GM23338 (cell line): ENCODE measurements around the gene SVIL. TPM values are rescaled to one million over a fixed set of nuclear protein-coding genes. Genes with fewer than 3 reads are reported as not detected.
"Not testable (repeated sequence)": the region's sequence is repeated elsewhere in the genome, so short reads cannot be mapped to it uniquely, and the experiment has no call there.

Experiments
- ATAC-seq: fragments of 200-7000 bp; cut with Tn5 transposase; 3 replicates; pipeline ENCODE4 v1.9.1; 2020
- DNase-seq: peaks from one replicate; pipeline ENCODE4 v3.0.0-alpha.2; 2015; ENCODE audit warnings: low spot score
- H2AFZ ChIP-seq: fragments of 200-600 bp; sonication (generic); 2 replicates; pipeline ENCODE4 v1.8.0; 2016; ENCODE audit warnings: antibody characterized with exemption, mild to moderate bottlenecking, moderate library complexity
- H3F3A ChIP-seq: fragments of 200-600 bp; sonication (generic); replicated peaks from 2 replicates; pipeline ENCODE4 v1.8.0; 2017; ENCODE audit warnings: antibody characterized with exemption, mixed run types, low read depth
- H3K27ac ChIP-seq: fragments of 200-600 bp; sonication (generic); 2 replicates; pipeline ENCODE4 v1.6.1; 2016; ENCODE audit warnings: low read depth
- H3K27me3 ChIP-seq: fragments of 200-600 bp; sonication (generic); 2 replicates; pipeline ENCODE4 v1.8.0; 2016; ENCODE audit warnings: mild to moderate bottlenecking, mixed run types, moderate library complexity; ENCODE audit not compliant: insufficient read depth
- H3K36me3 ChIP-seq: fragments of 200-600 bp; sonication (generic); 2 replicates; pipeline ENCODE4 v1.8.0; 2016; ENCODE audit warnings: mild to moderate bottlenecking; ENCODE audit not compliant: insufficient read depth
- H3K4me1 ChIP-seq: fragments of 200-600 bp; sonication (generic); 2 replicates; pipeline ENCODE4 v1.8.0; 2016; ENCODE audit warnings: mild to moderate bottlenecking, moderate library complexity; ENCODE audit not compliant: insufficient read depth
- H3K4me2 ChIP-seq: fragments of 200-600 bp; sonication (generic); 2 replicates; pipeline ENCODE4 v1.7.1; 2017; ENCODE audit warnings: mixed run types
- H3K4me3 ChIP-seq: fragments of 200-600 bp; sonication (generic); 2 replicates; pipeline ENCODE4 v1.6.1; 2016; ENCODE audit warnings: mixed run types
- H3K79me2 ChIP-seq: fragments of 200-600 bp; sonication (generic); replicated peaks from 2 replicates; pipeline ENCODE4 v1.8.0; 2017; ENCODE audit warnings: mild to moderate bottlenecking; ENCODE audit not compliant: insufficient read depth
- H3K9me2 ChIP-seq: fragments of 200-600 bp; sonication (generic); 2 replicates; pipeline ENCODE4 v1.8.0; 2017; ENCODE audit not compliant: insufficient read depth
- H4K20me1 ChIP-seq: fragments of 200-600 bp; sonication (generic); replicated peaks from 2 replicates; pipeline ENCODE4 v1.8.0; 2017; ENCODE audit warnings: mild to moderate bottlenecking; ENCODE audit not compliant: insufficient read depth
- H3K27ac Mint-ChIP-seq: 2 replicates; pipeline ENCODE4 v1.8.0; 2020; ENCODE audit warnings: inconsistent platforms, mild to moderate bottlenecking, moderate library complexity, mixed read lengths
- H3K27me3 Mint-ChIP-seq: 3 replicates; pipeline ENCODE4 v1.8.0; 2022; ENCODE audit warnings: low read depth, mild to moderate bottlenecking, moderate library complexity, mixed read lengths, inconsistent platforms; ENCODE audit not compliant: insufficient read depth, poor library complexity
- H3K36me3 Mint-ChIP-seq: 3 replicates; pipeline ENCODE4 v1.8.0; 2021; ENCODE audit warnings: low read depth, mild to moderate bottlenecking, inconsistent platforms, moderate library complexity, mixed read lengths
- H3K4me1 Mint-ChIP-seq: 3 replicates; pipeline ENCODE4 v1.8.0; 2020; ENCODE audit warnings: mild to moderate bottlenecking, inconsistent platforms, mixed read lengths
- H3K4me3 Mint-ChIP-seq: 3 replicates; pipeline ENCODE4 v1.8.0; 2021; ENCODE audit warnings: moderate library complexity, mild to moderate bottlenecking, inconsistent platforms, mixed read lengths
- H3K9me3 Mint-ChIP-seq: 3 replicates; pipeline ENCODE4 v1.8.0; 2020; ENCODE audit warnings: moderate library complexity, mild to moderate bottlenecking, inconsistent platforms, mixed read lengths
- EZH2 ChIP-seq: fragments of 200-600 bp; sonication (generic); IDR thresholded peaks from one replicate; pipeline ENCODE4 v1.8.0; 2017; ENCODE audit warnings: antibody characterized with exemption, mild to moderate bottlenecking, low read depth; ENCODE audit not compliant: unreplicated experiment
- EZH2phosphoT487 ChIP-seq: fragments of 200-600 bp; sonication (generic); IDR thresholded peaks from one replicate; pipeline ENCODE4 v1.8.1; 2018; ENCODE audit warnings: antibody characterized with exemption; ENCODE audit not compliant: unreplicated experiment
- JUNB ChIP-seq: IDR thresholded peaks from one replicate; pipeline ENCODE4 v1.6.1; 2016; ENCODE audit warnings: antibody characterized with exemption; ENCODE audit not compliant: unreplicated experiment
- POLR2AphosphoS5 ChIP-seq: IDR thresholded peaks from 2 replicates; pipeline ENCODE4 v1.6.1; 2016; ENCODE audit warnings: antibody characterized with exemption, low read depth
- ZNF114 ChIP-seq: fragments of 250-450 bp; sonication (Bioruptor Pico); IDR thresholded peaks from 2 replicates; pipeline ENCODE4 v1.5.0; 2020; ENCODE audit warnings: mild to moderate bottlenecking, moderate library complexity
- polyA plus RNA-seq: library from polyadenylated mRNA; unstranded; fragments of >200 nt; fragmentation: Nextera tagmentation; extraction: Ambion mirVana; gene quantifications from 2 replicates; pipeline ENCODE4 v1.2.1, GENCODE V29; 2016
- total RNA-seq: library from RNA; depleted of rRNA; stranded (reverse); fragments of >200 nt; shearing (Covaris generic); gene quantifications from 2 replicates; pipeline ENCODE4 v1.2.3, GENCODE V29; 2014
- TF ChIP-seq, protein P1 (sequence below), 2 experiments: fragments of 200-600 bp in 1 of 2; sonication (generic) in 1 of 2; conservative IDR thresholded peaks; 2 replicates each; pipeline versions ENCODE4 v1.5.1 to v1.6.1; 2016 to 2017; ENCODE audit warnings: antibody characterized with exemption in 2 of 2, low read depth in 2 of 2, mild to moderate bottlenecking in 2 of 2, moderate library complexity in 1 of 2
- TF ChIP-seq, protein P2 (sequence below): IDR thresholded peaks from 2 replicates; pipeline ENCODE4 v1.6.1; 2016; ENCODE audit warnings: antibody characterized with exemption
- TF ChIP-seq, protein P3 (sequence below): fragments of 250-450 bp; sonication (Bioruptor Pico); IDR thresholded peaks from 2 replicates; pipeline ENCODE4 v1.5.0; 2020; ENCODE audit warnings: mild to moderate bottlenecking, moderate library complexity

SVIL gene
- total and polyA plus RNA-seq, 2 experiments from 2014 or later = 8.8 to 34.9 TPM

DNA sequence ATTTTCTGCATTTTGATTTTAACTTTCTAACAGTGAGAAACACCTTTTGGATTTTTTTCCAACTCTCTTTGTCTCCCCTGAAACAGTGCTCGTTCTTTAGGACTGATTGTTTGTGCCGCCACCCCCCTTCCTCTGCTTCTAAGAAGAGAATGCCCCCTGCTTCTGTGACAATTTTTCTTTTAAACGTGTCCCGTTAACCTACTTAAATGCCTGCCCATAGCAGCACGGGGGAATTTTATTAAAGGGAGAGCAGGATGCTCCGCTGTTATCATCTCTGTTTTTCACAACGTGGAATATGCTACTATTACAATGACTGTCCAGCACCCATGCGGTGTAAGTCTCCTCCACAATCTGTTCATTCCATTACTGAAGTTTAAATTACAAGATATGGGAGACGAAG lies 67.8 kb downstream of the SVIL start (continued):
- TF ChIP-seq, protein P1, sequence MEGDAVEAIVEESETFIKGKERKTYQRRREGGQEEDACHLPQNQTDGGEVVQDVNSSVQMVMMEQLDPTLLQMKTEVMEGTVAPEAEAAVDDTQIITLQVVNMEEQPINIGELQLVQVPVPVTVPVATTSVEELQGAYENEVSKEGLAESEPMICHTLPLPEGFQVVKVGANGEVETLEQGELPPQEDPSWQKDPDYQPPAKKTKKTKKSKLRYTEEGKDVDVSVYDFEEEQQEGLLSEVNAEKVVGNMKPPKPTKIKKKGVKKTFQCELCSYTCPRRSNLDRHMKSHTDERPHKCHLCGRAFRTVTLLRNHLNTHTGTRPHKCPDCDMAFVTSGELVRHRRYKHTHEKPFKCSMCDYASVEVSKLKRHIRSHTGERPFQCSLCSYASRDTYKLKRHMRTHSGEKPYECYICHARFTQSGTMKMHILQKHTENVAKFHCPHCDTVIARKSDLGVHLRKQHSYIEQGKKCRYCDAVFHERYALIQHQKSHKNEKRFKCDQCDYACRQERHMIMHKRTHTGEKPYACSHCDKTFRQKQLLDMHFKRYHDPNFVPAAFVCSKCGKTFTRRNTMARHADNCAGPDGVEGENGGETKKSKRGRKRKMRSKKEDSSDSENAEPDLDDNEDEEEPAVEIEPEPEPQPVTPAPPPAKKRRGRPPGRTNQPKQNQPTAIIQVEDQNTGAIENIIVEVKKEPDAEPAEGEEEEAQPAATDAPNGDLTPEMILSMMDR (conservative IDR thresholded peaks at IDR 0.05; ENCODE audit: low read depth in 2 of 2) = no peak
- TF ChIP-seq JUNB = no peak

- not testable (repeated sequence) for H3K4me3 ChIP-seq, H3K4me3 Mint-ChIP-seq, H3K9me2 ChIP-seq, H3K9me3 Mint-ChIP-seq, H3K4me2 ChIP-seq, H3F3A ChIP-seq, H3K27me3 ChIP-seq, H4K20me1 ChIP-seq, H3K27me3 Mint-ChIP-seq, H3K27ac ChIP-seq, H2AFZ ChIP-seq, ATAC-seq, DNase-seq, H3K27ac Mint-ChIP-seq, H3K36me3 Mint-ChIP-seq, H3K79me2 ChIP-seq, H3K36me3 ChIP-seq
- peaks cover 19% of the 10 kb centered on the region for H3K4me1 ChIP-seq
- H3K4me1 Mint-ChIP-seq = peaks cover 62% of the 10 kb centered on the region
These were observed 68.6 kb downstream of the SVIL start for GRCh38 chr10:29566209-29566608.

- H3K4me1 Mint-ChIP-seq = peaks cover 44% of the 10 kb centered on the region
- no peak overlapping the region for H3K4me3 Mint-ChIP-seq
- Histone ChIP-seq H3K9me2 (no peaks in the 10 kb centered on the region), H3K36me3 (no peaks in the 10 kb centered on the region), H3K4me3 (no peak overlapping the region), H2AFZ (no peak overlapping the region), H3K4me1 (peaks cover 2% of the 10 kb centered on the region), H3K27me3 (no peaks in the 10 kb centered on the region), H3F3A (no peaks in the 10 kb centered on the region), H3K79me2 (no peaks in the 10 kb centered on the region), H3K27ac (no peak overlapping the region), H4K20me1 (no peaks in the 10 kb centered on the region), H3K4me2 (no peak overlapping the region)
- no peak overlapping the region; the same call in 1 of the 2 replicates for H3K27ac Mint-ChIP-seq
- DNase-seq (no peak), ATAC-seq (no peak)
- no peaks in the 10 kb centered on the region for H3K36me3 Mint-ChIP-seq
- H3K9me3 Mint-ChIP-seq = no peaks in the 10 kb centered on the region
- peaks cover 2% of the 10 kb centered on the region for H3K27me3 Mint-ChIP-seq
- TF ChIP-seq, protein P2, sequence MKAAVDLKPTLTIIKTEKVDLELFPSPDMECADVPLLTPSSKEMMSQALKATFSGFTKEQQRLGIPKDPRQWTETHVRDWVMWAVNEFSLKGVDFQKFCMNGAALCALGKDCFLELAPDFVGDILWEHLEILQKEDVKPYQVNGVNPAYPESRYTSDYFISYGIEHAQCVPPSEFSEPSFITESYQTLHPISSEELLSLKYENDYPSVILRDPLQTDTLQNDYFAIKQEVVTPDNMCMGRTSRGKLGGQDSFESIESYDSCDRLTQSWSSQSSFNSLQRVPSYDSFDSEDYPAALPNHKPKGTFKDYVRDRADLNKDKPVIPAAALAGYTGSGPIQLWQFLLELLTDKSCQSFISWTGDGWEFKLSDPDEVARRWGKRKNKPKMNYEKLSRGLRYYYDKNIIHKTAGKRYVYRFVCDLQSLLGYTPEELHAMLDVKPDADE = no peak
- TF ChIP-seq EZH2phosphoT487 = no peak
- TF ChIP-seq, protein P3, sequence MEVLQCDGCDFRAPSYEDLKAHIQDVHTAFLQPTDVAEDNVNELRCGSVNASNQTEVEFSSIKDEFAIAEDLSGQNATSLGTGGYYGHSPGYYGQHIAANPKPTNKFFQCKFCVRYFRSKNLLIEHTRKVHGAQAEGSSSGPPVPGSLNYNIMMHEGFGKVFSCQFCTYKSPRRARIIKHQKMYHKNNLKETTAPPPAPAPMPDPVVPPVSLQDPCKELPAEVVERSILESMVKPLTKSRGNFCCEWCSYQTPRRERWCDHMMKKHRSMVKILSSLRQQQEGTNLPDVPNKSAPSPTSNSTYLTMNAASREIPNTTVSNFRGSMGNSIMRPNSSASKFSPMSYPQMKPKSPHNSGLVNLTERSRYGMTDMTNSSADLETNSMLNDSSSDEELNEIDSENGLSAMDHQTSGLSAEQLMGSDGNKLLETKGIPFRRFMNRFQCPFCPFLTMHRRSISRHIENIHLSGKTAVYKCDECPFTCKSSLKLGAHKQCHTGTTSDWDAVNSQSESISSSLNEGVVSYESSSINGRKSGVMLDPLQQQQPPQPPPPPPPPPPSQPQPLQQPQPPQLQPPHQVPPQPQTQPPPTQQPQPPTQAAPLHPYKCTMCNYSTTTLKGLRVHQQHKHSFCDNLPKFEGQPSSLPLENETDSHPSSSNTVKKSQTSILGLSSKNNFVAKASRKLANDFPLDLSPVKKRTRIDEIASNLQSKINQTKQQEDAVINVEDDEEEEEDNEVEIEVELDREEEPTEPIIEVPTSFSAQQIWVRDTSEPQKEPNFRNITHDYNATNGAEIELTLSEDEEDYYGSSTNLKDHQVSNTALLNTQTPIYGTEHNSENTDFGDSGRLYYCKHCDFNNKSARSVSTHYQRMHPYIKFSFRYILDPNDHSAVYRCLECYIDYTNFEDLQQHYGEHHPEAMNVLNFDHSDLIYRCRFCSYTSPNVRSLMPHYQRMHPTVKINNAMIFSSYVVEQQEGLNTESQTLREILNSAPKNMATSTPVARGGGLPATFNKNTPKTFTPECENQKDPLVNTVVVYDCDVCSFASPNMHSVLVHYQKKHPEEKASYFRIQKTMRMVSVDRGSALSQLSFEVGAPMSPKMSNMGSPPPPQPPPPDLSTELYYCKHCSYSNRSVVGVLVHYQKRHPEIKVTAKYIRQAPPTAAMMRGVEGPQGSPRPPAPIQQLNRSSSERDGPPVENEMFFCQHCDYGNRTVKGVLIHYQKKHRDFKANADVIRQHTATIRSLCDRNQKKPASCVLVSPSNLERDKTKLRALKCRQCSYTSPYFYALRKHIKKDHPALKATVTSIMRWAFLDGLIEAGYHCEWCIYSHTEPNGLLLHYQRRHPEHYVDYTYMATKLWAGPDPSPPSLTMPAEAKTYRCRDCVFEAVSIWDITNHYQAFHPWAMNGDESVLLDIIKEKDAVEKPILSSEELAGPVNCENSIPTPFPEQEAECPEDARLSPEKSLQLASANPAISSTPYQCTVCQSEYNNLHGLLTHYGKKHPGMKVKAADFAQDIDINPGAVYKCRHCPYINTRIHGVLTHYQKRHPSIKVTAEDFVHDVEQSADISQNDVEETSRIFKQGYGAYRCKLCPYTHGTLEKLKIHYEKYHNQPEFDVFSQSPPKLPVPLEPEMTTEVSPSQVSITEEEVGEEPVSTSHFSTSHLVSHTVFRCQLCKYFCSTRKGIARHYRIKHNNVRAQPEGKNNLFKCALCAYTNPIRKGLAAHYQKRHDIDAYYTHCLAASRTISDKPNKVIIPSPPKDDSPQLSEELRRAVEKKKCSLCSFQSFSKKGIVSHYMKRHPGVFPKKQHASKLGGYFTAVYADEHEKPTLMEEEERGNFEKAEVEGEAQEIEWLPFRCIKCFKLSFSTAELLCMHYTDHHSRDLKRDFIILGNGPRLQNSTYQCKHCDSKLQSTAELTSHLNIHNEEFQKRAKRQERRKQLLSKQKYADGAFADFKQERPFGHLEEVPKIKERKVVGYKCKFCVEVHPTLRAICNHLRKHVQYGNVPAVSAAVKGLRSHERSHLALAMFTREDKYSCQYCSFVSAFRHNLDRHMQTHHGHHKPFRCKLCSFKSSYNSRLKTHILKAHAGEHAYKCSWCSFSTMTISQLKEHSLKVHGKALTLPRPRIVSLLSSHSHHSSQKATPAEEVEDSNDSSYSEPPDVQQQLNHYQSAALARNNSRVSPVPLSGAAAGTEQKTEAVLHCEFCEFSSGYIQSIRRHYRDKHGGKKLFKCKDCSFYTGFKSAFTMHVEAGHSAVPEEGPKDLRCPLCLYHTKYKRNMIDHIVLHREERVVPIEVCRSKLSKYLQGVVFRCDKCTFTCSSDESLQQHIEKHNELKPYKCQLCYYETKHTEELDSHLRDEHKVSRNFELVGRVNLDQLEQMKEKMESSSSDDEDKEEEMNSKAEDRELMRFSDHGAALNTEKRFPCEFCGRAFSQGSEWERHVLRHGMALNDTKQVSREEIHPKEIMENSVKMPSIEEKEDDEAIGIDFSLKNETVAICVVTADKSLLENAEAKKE (CRISPR knock-in tag) = no peak
- TF ChIP-seq POLR2AphosphoS5 = no peak
- TF ChIP-seq, protein P1 (conservative IDR thresholded peaks at IDR 0.05; ENCODE audit: low read depth in 2 of 2) = no peak
- TF ChIP-seq JUNB = no peak
- no peak for TF ChIP-seq ZNF114 (CRISPR knock-in tag)
- no peak for TF ChIP-seq EZH2
These were observed 71.2 kb downstream of the SVIL start for GRCh38 chr10:29563420-29564035.
